PC-9 (cell line): ENCODE results near the gene CTU2. TPM values are rescaled to one million over a fixed set of nuclear protein-coding genes. Genes with fewer than 3 reads are reported as not detected.

Experiments
- BruUV-seq: library from RNA; stranded (reverse); fragments of 400-500 nt; replicated peaks from 2 replicates; lab custom pipeline; 2021; lab: Mats Ljungman, UMichigan
- CTCF ChIA-PET: fragments of 300-600 bp; sonication (Branson Sonifier 250); formaldehyde crosslinking; loops from one replicate; lab custom pipeline; 2022; ENCODE audit warnings: antibody characterized with exemption; lab: Charles Lee
- POLR2A ChIA-PET: fragments of 300-600 bp; sonication (Branson Sonifier 250); formaldehyde crosslinking; loops from one replicate; lab custom pipeline; 2022; ENCODE audit warnings: antibody characterized with exemption; ENCODE audit not compliant: unreplicated experiment; lab: Charles Lee
- DNase-seq, 2 experiments: peaks; one replicate each; pipeline versions ENCODE4 v3.0.0 to v3.0.0-alpha.2; 2015 to 2022; ENCODE audit warnings: mixed read lengths in 1 of 2
- H2AFZ ChIP-seq: fragments of 200-600 bp; sonication (generic); 2 replicates; pipeline ENCODE4 v1.8.1; 2017; ENCODE audit warnings: antibody characterized with exemption
- H3F3A ChIP-seq: fragments of 200-600 bp; sonication (generic); 2 replicates; pipeline ENCODE4 v1.8.1; 2017; ENCODE audit warnings: antibody characterized with exemption, mild to moderate bottlenecking, low read depth; ENCODE audit not compliant: insufficient read depth
- H3K27ac ChIP-seq: fragments of 200-600 bp; sonication (generic); 2 replicates; pipeline ENCODE4 v1.6.1; 2016; ENCODE audit warnings: mixed run types
- H3K27me3 ChIP-seq: fragments of 200-600 bp; sonication (generic); 2 replicates; pipeline ENCODE4 v1.6.1; 2016; ENCODE audit warnings: low read depth, mixed run types; ENCODE audit not compliant: insufficient read depth
- H3K36me3 ChIP-seq: fragments of 200-600 bp; sonication (generic); 2 replicates; pipeline ENCODE4 v1.6.1; 2016; ENCODE audit warnings: low read depth, mixed run types
- H3K4me1 ChIP-seq: fragments of 200-600 bp; sonication (generic); replicated peaks from 2 replicates; pipeline ENCODE4 v1.6.1; 2016; ENCODE audit warnings: mixed run types; ENCODE audit not compliant: insufficient read depth
- H3K4me2 ChIP-seq: fragments of 200-600 bp; sonication (generic); 2 replicates; pipeline ENCODE4 v1.6.1; 2017; ENCODE audit warnings: mixed run types
- H3K4me3 ChIP-seq: fragments of 200-600 bp; sonication (generic); 2 replicates; pipeline ENCODE4 v1.6.1; 2016; ENCODE audit warnings: mixed run types
- H3K79me2 ChIP-seq: fragments of 200-600 bp; sonication (generic); 2 replicates; pipeline ENCODE4 v1.6.1; 2017; ENCODE audit warnings: low read depth, mixed run types
- H3K9me2 ChIP-seq: fragments of 200-600 bp; sonication (generic); 2 replicates; pipeline ENCODE4 v1.8.1; 2017; ENCODE audit warnings: mild to moderate bottlenecking; ENCODE audit not compliant: insufficient read depth
- H3K9me3 ChIP-seq: fragments of 200-600 bp; sonication (generic); 2 replicates; pipeline ENCODE4 v1.8.1; 2016; ENCODE audit warnings: low read depth; ENCODE audit not compliant: insufficient read depth
- H4K20me1 ChIP-seq: fragments of 200-600 bp; sonication (generic); 2 replicates; pipeline ENCODE4 v1.8.1; 2017; ENCODE audit not compliant: insufficient read depth
- EZH2 ChIP-seq: fragments of 200-600 bp; sonication (generic); IDR thresholded peaks from 2 replicates; pipeline ENCODE4 v1.8.0; 2017; ENCODE audit warnings: antibody characterized with exemption, low read depth
- intact Hi-C: fragments of 100-400 bp; cut with micrococcal nuclease; formaldehyde crosslinking; loops from one replicate; pipeline ENCODE4 v1.10.0; 2022; ENCODE audit not compliant: unreplicated experiment
- total RNA-seq: library from RNA; stranded (reverse); gene quantifications from 2 replicates; pipeline ENCODE4 v1.2.3, GENCODE V29; 2021
- TF ChIP-seq, protein P1 (sequence below): fragments of 200-600 bp; sonication (generic); conservative IDR thresholded peaks from 2 replicates; pipeline ENCODE4 v1.6.1; 2017; ENCODE audit warnings: mixed run types, antibody characterized with exemption, mild to moderate bottlenecking, moderate library complexity

The CTU2 gene
- total RNA-seq, 1 experiment from 2014 or later, result 20.0 TPM

DNA sequence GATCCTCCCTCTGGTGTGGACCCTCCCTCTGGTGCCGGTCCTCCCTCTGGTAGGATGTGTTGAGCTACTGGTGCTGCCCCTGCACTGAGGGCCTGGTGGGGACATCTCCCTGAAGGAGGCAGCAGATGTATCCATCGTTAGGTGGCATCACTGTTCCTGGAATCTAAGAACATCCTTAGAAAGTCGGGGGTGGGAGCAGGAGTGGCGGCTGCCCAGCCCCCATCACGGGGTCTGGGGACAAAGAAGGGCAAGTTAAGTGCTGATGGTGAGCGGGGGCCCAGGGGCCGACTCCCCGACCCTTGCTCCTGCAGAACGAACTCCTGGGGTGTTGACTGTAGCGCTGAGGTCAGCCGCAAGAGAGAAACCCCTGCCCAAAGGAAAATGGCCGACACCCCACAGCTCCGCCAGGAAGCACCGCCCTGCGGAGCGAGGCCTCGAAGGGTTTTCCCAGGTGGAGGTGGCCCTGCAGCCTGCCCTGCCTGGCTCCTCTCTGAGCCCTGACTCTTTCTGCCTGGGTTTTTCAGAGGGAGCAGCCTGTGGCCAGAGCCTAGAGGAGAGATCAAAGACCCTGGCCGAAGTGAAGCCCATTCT is 5.5 kb downstream of the CTU2 start:
- CTCF ChIA-PET, result no interaction called here
- H2AFZ ChIP-seq, result no peak overlapping the region
- no peaks in the 10 kb centered on the region for H3K27me3 ChIP-seq
- intact Hi-C loops, result no loop called here
- peaks cover 14% of the 10 kb centered on the region for H4K20me1 ChIP-seq
- no peaks in the 10 kb centered on the region for H3K9me2 ChIP-seq
- H3F3A ChIP-seq, result peaks cover 31% of the 10 kb centered on the region; the same call in 1 of the 2 replicates
- BruUV-seq, result no TSS peak
- H3K4me1 ChIP-seq, result 0 out of 2 replicates have a peak, but pooled peaks cover 9% of the 10 kb centered on the region
- no peak overlapping the region for H3K4me3 ChIP-seq
- no peak overlapping the region for H3K4me2 ChIP-seq
- no peak for TF ChIP-seq EZH2
- peaks cover 10% of the 10 kb centered on the region; the same call in 1 of the 2 replicates for H3K79me2 ChIP-seq
- no peak for DNase-seq
- POLR2A ChIA-PET, result no interaction called here
- H3K27ac ChIP-seq, result no peak overlapping the region
- no peaks in the 10 kb centered on the region for H3K9me3 ChIP-seq
- no peaks in the 10 kb centered on the region; the same call in 1 of the 2 replicates for H3K36me3 ChIP-seq

DNA sequence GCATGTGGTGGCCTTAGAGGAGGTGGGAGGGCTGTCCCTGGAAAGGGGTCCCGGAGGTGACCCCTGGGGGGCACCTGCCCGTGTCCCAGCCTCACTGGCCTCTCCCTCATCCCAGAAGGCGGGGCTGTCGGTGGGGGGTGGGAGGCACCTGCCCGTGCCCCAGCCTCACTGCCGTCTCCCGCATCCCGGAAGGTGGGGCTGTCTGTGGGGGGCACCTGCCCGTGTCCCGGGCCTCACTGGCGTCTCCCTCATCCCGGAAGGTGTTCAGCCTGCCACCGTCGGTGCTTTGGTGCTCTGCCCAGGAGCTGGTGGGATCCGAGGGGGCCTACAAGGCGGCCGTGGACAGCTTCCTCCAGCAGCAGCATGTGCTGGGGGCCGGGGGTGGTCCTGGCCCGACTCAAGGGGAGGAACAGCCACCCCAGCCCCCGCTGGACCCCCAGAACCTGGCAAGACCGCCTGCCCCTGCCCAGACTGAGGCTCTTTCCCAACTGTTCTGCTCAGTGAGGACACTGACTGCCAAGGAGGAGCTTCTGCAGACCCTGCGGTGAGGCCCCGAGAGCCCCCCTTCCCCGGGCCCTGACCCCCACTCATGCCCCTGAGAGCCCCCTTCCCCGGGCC is 6.2 kb downstream of the CTU2 start:
- ChIA-PET POLR2A (no interaction called here), CTCF (no interaction called here)
- H3K9me3 ChIP-seq, result no peaks in the 10 kb centered on the region
- H3K4me1 ChIP-seq, result 0 out of 2 replicates have a peak, but pooled peaks cover 5% of the 10 kb centered on the region
- peaks cover 14% of the 10 kb centered on the region for H4K20me1 ChIP-seq
- intact Hi-C loops, result no loop called here
- no peaks in the 10 kb centered on the region; the same call in 1 of the 2 replicates for H3K36me3 ChIP-seq
- no peak overlapping the region for H3K27ac ChIP-seq
- no peak overlapping the region for H3K4me2 ChIP-seq
- no peak overlapping the region for H2AFZ ChIP-seq
- BruUV-seq, result no TSS peak
- no peak overlapping the region for H3K4me3 ChIP-seq
- H3K9me2 ChIP-seq, result no peaks in the 10 kb centered on the region
- no peaks in the 10 kb centered on the region for H3K27me3 ChIP-seq
- H3K79me2 ChIP-seq, result 0 out of 2 replicates have a peak, but pooled peaks cover 5% of the 10 kb centered on the region
- no peak for DNase-seq
- H3F3A ChIP-seq, result peaks cover 25% of the 10 kb centered on the region; the same call in 1 of the 2 replicates
- TF ChIP-seq, protein P1, sequence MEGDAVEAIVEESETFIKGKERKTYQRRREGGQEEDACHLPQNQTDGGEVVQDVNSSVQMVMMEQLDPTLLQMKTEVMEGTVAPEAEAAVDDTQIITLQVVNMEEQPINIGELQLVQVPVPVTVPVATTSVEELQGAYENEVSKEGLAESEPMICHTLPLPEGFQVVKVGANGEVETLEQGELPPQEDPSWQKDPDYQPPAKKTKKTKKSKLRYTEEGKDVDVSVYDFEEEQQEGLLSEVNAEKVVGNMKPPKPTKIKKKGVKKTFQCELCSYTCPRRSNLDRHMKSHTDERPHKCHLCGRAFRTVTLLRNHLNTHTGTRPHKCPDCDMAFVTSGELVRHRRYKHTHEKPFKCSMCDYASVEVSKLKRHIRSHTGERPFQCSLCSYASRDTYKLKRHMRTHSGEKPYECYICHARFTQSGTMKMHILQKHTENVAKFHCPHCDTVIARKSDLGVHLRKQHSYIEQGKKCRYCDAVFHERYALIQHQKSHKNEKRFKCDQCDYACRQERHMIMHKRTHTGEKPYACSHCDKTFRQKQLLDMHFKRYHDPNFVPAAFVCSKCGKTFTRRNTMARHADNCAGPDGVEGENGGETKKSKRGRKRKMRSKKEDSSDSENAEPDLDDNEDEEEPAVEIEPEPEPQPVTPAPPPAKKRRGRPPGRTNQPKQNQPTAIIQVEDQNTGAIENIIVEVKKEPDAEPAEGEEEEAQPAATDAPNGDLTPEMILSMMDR, result no peak
- no peak for TF ChIP-seq EZH2

DNA sequence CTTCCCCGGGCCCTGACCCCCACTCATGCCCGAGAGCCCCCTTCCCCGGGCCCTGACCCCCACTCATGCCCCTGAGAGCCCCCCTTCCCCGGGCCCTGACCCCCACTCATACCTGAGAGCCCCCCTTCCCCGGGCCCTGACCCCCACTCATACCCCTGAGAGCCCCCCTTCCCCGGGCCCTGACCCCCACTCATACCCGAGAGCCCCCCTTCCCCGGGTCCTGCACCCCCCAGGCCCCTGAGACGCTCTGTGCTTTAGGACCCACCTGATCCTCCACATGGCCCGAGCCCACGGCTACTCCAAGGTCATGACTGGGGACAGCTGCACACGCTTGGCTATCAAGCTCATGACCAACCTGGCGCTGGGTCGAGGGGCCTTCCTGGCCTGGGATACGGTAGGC is 6.8 kb downstream of the CTU2 start:
- CTCF ChIA-PET, result no interaction called here
- POLR2A ChIA-PET, result no interaction called here
- H3K4me1 ChIP-seq, result no peaks in the 10 kb centered on the region
- no peak overlapping the region for H3K4me2 ChIP-seq
- DNase-seq, result no peak
- H3K27ac ChIP-seq, result no peak overlapping the region
- H3K4me3 ChIP-seq, result no peak overlapping the region
- no peaks in the 10 kb centered on the region for H3K79me2 ChIP-seq
- intact Hi-C loops, result no loop called here
- H3K27me3 ChIP-seq, result no peaks in the 10 kb centered on the region
- no peaks in the 10 kb centered on the region for H3K9me2 ChIP-seq
- H4K20me1 ChIP-seq, result peaks cover 14% of the 10 kb centered on the region
- TF ChIP-seq, protein P1, result no peak
- TF ChIP-seq EZH2, result no peak
- H3K36me3 ChIP-seq, result no peaks in the 10 kb centered on the region; the same call in 1 of the 2 replicates
- H2AFZ ChIP-seq, result no peak overlapping the region
- H3K9me3 ChIP-seq, result no peaks in the 10 kb centered on the region
- H3F3A ChIP-seq, result peaks cover 24% of the 10 kb centered on the region; the same call in 1 of the 2 replicates
- no TSS peak for BruUV-seq
